Hematopoietic multipotent progenitor cell treated with erythropoietin and hydrocortisone succinate and interleukin-3 and kit ligand, for 6 days (in vitro differentiated cells): Measurements from ENCODE around the gene SPATA13.

Experiments used
- DNase-seq: peaks from one replicate; pipeline ENCODE4 v3.0.0-alpha.2; 2015

SPATA13 gene

DNA sequence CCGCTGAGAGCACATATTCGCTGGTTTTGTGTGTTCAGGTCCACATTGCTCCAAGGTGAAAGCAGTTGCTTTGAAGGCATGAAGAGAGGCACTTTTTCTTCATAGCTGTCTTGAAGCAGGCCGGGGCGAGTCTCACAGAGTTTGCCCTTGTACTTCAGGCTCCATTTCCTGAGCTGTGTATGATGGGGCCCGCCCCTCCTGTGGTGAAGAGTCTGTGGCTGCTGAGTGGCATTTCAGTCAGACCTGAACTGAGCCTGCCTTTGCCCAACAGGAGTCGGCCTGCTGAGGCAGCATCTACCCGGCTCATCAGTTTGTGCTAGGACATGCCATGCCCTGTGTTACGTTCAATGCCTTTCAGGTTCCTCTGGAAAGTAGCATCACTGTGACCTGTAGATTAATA, 104.5 kb downstream of the SPATA13 start:
- DNase-seq = peak; percentile 59

DNA sequence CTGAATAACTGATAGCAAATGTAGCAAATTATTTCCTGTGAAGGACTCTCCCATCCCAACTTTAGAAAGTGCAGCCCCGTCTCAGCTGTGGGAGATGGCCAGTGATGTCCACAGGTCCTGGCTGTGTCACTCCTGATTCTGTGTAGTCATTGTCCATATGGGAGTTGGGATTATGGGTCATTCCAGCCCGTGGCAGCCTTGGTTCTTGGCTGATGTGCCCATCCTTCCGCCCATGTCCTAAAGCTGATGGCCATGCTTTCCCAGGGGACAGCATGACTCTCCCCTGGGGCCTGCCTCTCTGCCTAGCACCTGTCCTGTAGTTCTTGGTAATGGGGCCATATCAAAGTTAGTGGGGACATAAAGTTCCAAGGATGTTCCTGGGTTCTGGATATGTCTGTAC, 104.9 kb downstream of the SPATA13 start:
- DNase-seq = no peak

DNA sequence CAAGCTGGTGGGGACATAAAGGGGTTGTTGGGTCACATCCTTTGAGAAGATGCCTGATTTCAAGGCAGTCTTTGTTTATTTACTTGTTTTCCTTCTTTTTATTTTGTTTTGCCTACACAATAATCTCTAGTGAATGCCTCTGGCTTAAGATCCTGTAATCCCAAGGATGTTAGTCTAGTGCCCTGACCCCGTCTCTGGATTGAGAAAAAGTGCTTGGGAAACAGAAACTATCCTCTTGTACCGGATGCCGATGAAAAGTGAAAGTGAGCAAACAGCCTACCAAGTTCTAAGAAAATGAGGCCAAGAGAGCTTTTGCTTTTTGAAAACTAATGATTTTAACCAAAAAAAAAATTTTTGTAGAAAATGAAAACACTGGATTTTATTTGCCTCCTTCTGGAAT, 106.8 kb downstream of the SPATA13 start:
- DNase-seq = peak; percentile 29

DNA sequence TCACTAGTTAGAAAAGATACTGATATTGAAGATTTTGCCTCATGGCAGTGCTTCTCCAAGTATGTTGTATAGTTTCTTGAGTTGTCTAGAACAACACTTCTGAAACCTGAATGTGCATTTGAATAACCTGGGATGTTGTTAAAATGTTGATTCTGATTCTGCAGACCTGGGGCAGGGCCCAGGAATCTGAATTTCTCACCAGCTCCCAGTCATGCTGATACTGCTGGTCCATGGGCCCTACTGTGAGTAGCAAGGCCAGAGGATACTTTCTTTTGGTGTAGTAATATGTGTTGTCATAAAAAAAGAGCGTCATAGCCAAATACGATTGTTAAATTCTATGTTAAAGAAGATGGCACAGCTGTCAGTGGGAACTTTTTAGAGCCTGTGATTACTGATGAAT, 107.3 kb downstream of the SPATA13 start:
- DNase-seq = no peak

DNA sequence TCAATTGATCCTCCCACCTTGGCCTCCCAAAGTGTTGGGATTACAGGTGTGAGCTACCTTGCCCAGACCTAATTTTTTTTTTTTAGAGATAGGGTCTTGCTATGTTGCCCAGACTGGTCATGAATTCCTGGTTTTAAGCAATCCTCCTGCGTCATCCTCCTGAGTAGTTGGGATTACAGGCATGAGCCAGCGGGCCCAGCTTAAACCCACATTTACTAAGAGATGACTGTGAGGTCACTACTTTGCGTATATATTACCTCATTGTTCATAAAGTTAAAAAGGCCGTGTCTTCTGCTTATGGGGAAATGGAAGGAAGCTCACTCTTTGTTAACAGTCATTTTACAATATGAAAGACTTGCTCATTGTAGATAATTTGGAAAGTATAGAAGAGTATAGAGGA, 109.3 kb downstream of the SPATA13 start:
- DNase-seq = no peak

DNA sequence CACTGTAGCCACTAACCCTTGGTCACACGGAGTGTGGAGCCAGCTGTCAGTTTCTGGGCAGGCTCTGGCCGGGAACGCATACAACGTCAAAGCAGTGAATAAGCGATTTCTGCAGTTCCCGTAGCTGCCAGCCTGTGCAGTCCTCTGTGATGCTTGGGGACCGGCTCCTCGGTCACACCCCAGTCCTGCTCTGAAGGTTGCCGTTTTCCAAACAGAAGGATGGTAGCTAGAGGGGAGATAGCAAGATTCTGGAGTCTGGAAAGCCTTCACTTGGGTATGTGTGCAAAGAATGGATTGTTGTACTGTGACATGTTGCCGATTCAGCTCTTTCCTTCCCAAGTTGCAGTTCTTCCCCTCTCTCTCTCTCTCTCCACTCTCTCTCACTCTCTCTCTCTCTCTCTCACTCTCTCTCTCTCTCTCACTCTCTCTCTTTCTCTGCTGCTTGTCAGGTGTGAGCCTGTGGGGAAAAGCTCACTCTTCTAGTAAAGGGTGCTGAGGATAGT, 110.2 kb downstream of the SPATA13 start:
- DNase-seq = peak; percentile 89

DNA sequence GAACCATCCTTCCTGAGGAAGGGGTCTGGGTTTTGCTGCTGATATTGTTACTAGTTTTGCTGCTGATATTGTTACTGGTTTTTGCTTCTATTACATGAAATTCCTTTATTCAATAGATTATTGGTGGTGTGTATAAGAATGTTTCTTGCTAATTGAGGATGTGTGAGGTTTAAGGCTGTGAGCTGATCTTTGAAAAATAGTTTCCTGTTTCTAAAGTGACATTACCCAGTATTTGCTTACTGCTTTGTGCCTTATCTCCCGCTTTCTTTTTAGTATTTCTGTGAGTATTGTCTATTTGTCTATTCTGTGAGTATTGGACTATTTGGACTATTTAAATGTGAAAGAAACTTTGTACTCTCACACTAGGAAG, 110.7 kb downstream of the SPATA13 start:
- peak; percentile 20 for DNase-seq

DNA sequence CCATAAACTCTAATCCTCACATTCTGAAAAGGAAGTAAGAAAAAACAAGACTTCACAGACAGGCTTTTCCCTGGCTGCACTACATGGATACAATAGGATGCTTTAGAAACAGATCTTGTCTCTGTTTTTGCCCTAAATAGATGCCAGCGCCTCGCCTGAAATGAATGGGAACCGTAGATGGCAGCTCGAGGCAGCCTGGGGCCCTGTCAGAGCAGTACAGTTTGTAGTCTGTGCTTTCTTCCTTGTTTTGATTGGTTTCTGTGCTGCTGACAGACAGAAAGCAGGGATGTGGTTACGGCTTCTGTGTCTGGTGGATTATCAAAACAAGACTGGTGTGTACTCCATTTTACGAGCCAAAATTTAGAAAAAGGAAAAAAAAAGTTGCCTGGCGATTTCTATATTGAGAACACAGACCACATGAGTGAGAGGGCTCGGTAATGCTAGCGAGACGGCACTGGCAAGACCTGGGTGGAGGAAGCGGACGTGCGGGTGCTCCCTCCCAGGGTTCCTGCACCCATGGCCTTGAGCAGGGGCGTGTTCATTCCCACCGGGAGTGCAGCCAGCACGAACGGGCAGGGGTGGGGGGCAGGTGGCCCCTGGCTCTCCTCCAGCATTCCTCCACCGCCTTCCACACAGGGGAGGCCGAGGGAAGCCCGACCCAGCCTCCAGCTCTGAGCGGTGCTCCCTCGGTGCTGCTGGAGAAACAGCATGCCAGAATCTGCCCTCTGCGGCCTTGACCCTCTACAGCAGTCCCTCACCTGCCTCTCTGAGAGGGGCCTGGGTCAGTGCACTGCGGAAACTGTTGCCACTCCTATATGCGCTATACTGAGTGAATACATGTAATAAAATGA, 111.3 kb downstream of the SPATA13 start:
- DNase-seq = peak; percentile 84

DNA sequence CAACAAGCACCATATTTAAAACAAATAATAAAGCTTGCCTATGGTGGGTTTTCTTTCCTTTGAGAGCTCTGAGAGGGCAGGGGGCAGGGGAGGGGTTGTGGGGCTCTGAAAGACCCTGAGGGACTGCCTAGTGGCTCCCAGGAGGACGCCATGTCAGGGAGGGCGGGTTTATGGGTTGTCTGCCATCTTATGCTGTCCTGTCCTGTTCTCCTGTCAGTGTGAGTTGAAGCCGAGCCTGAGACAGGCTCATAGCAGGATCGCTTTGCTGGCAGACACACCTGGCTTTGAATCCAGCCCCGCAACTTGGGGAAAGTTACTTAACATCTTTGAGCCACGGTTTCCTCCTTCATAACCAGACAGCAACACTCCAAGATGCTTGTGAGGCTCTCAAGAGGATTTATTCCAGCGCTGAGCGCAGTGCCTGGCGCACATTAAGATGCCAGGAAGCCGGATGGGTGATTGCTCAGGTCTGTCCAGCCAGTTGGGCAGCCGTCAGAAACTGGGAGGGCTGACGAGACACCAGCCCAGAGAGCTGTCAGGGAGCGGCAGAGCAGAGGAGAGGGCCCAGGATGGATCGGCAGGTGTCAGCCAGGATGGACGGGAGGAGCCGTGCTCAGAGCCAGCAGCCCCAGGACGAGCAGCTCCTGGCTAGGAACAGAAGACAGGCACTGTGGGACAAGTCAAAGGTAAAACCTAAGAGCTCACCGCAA, 112.1 kb downstream of the SPATA13 start:
- DNase-seq = peak; percentile 27

DNA sequence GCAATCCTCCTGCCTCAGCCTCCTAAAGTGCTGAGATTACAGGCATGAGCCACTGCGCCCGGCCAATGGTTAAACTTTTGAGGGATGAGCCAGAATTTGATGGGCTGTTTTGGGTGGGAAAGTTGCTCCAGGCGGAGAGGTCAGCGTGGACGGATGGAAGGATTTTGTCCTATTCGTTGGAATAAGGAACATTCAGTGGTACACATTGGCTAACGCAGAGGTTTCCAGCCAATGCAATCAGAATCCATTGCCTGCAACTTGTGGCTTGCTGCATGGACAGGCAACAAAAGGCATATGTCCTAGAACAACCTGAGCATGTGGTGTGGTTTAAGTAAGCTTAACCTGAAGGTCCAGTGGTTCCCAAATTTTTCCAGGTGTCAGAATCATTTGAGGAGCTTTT, 113.4 kb downstream of the SPATA13 start:
- DNase-seq = no peak

DNA sequence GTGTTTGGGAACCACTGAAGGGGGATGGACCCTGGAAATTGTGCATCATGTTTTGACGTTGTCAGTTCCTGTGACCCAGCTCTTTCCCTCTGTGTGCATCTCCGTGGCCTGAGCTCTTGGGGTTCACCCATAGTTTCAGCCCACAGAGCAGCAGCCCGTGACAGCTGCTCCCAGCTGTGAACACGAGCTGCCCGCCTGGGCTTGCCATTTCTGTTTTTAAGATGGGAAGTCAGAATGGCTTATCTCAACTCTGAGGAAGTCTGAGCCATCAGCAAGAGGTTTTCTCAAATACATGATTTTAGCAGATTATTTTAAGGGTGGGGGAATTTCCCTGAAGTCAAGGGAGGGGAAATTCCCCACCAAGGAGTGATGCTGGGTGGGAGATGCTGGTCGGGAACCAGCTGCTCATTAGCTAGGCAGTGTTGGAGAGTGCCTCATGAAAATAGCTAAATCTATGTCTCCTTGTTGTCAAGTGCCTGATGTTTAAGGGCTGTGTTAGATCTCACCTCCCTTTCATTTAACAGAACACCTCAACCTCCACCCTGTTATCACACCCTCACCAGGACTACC, 114.0 kb downstream of the SPATA13 start:
- peak; percentile 63 for DNase-seq

DNA sequence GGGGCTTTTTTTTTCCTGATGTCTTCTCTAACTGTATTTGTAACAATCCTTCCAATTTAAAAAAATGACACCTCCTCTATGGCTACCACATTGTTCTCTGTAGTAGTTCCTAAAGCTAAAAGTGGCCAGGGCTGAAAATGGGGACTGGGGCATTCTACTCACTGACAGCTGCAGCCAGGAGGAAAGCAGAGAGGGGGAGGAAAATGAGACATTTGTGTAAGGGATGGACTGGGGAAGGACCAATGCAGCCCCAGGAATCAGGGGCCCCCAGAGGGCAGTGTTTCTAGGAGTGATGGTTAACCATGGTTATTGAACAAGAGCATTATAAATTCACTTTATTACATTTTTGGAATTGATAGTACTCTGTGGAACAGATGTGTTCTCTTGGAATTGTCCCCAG, 114.5 kb downstream of the SPATA13 start:
- peak; percentile 35 for DNase-seq

DNA sequence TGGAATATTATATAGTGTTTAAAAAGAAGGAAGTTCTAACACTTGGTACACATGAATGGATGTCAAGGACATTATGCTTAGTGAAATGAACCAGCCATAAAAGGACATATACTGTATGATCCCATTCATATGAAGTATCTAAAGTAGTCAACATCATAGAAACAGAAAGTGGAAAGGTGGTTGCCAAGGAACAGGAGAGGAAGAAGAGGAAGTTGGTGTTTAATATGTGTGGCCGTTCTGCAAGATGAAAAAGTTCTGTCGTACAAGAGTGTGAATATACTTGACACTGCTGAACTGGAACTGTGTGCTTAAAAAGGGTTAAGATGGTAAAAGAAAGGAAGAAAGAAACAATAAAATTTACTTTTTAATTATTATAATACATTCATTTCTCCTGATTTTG, 115.8 kb downstream of the SPATA13 start:
- DNase-seq = peak; percentile 24

DNA sequence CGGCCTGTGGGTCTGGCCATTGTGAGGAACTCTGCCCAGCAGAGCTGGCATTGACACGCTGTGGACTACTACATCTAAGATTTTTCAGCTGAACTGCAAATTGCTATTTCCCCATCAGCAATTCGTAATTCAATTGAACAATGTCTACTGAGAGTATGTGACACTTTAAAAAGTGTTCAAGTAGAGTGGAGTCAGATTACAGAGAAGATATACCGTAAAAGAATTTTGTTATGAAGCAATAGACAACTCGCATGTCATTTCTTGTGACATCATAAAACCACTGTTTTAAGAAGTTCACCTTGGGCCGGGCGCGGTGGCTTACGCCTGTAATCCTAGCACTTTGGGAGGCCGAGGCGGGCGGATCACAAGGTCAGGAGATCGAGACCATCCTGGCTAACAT, 116.3 kb downstream of the SPATA13 start:
- DNase-seq = no peak

DNA sequence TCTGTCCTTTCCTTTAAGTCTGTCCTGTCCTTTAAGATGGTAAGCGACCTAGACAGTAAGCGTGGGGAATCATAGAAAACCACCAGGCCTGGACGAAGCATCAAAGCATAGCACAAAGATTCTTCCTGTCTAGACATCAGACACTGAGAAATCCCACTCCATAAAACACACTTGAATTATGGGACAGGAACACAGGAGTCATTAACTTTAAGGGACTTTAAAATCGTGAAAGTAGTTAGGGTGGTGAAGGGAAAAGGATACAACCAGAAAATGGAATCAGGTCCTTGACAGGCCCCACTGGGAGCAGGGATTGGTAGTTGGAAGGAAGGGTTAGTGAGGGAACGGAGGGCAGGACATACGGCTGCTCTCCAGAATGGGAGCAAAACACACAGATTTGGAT, 117.2 kb downstream of the SPATA13 start:
- no peak for DNase-seq

DNA sequence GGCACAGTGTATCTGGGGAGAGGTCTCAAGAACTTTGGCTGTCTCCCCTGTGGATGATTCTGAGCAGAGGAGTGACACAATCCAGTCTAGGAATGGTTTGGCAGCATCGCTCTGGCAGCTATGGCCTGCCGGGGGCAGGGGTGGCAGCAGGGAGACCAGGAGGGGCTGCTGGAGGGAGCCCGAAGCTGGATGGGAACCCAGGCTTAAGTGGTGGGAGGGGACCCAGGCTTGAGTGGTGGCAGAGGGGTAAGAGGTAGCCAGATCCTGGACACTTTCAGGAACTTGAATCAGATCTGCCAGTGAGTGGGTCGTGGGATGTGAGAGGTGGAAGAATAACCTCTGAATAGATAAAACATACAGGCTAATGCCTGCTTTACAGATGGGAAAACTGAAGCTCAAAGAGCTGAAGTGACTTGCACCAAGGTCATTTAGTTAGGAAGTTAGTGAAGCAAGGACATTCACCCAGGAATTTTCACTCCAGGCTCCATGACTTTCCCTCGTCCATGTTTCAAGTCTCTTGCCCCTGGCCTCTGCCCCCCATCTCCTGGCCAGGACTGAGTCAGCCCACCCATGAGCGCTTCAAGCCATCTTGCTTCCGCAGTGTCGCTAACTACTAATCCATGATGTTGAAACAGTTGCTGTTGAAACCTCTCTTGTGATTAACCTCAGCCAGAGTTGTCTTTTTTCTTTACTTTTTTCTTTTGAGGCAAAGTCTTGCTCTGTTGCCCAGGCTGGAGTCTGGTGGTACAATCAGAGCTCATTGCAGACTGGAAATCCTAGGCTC, 119.0 kb downstream of the SPATA13 start:
- DNase-seq = no peak

DNA sequence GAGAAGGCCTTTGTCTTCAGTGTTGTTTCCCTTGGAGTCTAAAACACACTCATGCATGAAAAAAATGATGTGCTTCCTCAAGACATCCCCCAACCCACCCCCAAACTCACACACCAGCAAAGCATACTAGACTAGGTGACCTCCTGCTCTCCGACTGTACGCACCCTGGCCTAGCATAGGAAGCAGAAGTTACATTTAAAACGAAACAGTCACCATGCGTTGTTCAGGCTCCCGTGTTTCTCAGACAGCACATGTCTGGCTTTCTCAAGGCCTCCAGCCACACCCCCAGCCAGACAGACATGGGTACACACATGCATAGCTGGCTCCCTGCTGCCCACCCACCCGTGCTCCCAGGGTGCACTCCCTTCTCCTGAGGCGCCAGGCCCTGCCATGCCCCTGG, 120.2 kb downstream of the SPATA13 start:
- DNase-seq = no peak

DNA sequence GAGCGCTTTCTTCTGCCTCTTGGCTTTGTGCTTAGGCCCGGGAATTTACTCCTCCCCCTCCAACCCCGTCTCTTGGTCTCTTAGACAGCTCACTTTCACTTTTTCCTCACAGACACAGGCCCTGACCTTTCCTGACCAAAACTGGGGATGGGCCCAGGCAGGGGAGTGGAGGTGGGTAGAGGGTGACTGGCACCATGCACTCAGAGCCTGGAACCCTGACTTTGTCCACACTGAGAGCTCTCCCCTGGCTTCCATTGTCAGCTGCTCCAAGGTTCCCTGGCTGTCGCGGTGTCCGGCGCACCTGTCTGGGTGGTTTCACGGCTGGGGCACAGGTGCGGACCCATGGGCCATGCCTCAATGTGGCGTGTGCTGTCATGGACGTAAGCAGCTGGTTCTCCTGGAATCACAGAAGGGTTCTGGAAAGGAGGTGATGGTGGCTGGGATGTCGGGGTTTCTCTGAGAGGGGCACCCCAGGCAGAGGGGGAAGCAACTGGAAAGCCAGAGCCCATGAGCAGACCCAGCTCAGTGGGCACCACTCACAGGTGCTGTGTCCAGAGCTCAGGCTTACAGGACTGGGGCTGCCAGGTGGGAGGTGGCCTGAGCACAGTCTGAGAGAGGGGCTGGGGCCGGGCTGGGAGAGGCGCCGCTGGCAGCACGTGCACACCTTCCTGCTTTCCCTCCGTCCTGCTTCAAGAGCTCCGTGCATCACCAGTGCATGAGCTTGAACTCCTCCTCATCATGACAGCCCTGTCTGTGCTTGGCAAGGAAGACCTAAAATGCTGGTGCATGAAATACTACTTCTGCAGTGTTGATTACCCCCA, 120.9 kb downstream of the SPATA13 start:
- no peak for DNase-seq

DNA sequence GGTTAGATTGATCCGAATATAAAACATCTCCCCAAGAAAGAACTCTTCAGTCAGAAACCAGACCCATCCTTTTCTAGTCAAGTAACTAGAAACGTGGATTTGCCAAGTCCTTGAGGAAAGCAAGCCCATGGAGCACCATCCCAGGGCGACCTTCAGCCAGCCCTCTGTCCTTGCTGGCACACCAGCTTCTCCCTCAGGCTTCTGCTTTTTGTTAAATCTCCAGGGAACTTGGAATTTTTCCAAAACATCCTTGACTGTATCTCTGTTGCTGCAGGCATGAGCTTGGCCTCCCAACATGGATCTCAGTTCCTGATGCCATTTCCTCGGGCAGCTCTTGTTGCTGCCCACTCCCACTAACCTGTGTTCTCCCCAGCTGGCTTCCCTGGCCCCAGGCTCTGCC, 121.7 kb downstream of the SPATA13 start:
- DNase-seq = no peak

DNA sequence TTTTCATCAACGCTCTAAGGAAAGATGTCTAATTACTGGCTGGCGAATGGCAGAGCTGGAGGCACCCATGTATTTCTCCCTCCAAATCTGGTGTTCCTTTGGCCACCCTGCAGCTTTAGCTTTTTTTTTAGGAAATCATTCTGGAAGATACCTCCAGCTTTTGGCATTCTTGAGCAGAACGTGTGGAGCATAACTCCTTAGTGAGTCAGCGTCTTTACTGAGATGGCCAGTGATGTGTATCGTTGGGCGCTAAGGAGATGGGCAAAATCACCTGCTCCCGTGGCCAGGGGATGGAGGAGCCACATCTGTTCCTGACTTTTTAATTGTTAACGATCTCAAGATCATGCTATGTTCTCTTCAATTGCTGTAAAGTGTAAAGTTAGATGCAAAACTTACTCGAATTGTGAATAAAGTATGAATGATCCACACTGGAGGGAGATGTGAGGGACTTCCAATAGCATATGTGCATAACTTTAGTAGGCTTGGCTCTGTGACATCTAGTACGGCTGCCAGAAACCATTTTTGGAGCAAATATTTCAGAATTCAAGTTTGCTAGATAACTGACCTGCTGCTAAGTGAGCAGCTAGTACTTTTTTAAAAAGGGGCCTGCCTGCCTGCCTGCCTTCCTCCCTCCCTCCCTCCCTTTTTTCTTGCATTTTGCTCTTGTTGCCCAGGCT, 124.5 kb downstream of the SPATA13 start:
- DNase-seq = no peak

DNA sequence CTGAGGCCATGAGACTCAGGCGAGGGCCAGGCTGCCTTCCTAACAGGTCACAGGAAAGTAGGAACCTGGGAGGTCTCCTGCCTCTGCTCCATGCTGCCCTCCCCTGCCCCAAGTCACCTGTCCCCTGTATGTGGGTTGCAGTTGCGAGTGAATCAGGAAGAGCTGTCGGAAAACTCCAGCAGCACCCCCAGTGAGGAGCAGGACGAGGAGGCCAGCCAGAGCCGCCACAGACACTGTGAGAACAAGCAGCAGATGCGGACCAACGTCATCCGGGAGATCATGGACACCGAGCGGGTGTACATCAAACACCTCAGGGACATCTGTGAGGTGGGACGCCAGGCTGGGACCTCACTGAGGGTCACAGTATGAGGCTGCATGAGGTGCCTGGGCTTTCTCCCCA, 126.1 kb downstream of the SPATA13 start:
- no peak for DNase-seq
